HEK293 (cell line): ENCODE measurements around the gene MPHOSPH6.

Experiments used
- CTCF ChIA-PET: fragments of 350-600 bp; formaldehyde crosslinking; extraction: SDS; loops from one replicate; lab custom pipeline; 2021; ENCODE audit warnings: antibody characterized with exemption; lab: Yijun Ruan, JAX
- POLR2A ChIA-PET: fragments of 300-600 bp; formaldehyde crosslinking; extraction: SDS; loops from one replicate; lab custom pipeline; 2020; ENCODE audit warnings: antibody characterized with exemption, inconsistent platforms; lab: Yijun Ruan, JAX
- H3K27ac ChIP-seq: fragments of 200-500 bp; sonication (Bioruptor generic); 2 replicates; pipeline ENCODE4 v1.5.1; 2014; ENCODE audit warnings: low read depth, low read length, control low read depth, inconsistent platforms; ENCODE audit errors: extremely low read depth
- H3K36me3 ChIP-seq, 2 experiments: fragments of 200-500 bp in 1 of 2; sonication (Bioruptor generic) in 1 of 2; 1 replicate in 1 of 2; 2 replicates in 1 of 2; pipeline ENCODE4 v1.5.1; 2014 to 2017; ENCODE audit warnings: inconsistent platforms in 2 of 2, low read length in 2 of 2; ENCODE audit not compliant: control insufficient read depth in 2 of 2, insufficient read depth in 1 of 2
- H3K4me1 ChIP-seq: fragments of 200-500 bp; sonication (Bioruptor generic); 2 replicates; pipeline ENCODE4 v1.5.1; 2014; ENCODE audit warnings: mild to moderate bottlenecking, low read length, inconsistent platforms; ENCODE audit not compliant: control insufficient read depth, insufficient read depth
- H3K4me3 ChIP-seq: 2 replicates; pipeline ENCODE4 v1.5.1; 2011; ENCODE audit warnings: low read depth, mild to moderate bottlenecking, control low read depth, low read length, moderate library complexity
- H3K9me3 ChIP-seq: fragments of 200-500 bp; sonication (Bioruptor generic); 2 replicates; pipeline ENCODE4 v1.5.1; 2014; ENCODE audit warnings: low read depth, low read length, inconsistent platforms; ENCODE audit not compliant: control insufficient read depth, insufficient read depth
- ATF2 ChIP-seq: fragments of 450-650 bp; formaldehyde crosslinking; IDR thresholded peaks from 2 replicates; pipeline ENCODE4 v1.5.1; 2016; ENCODE audit warnings: missing biosample characterization, missing genetic modification characterization, low read depth
- INSM2 ChIP-seq: fragments of 450-650 bp; formaldehyde crosslinking; IDR thresholded peaks from 2 replicates; pipeline ENCODE4 v1.5.1; 2016; ENCODE audit warnings: missing biosample characterization, missing genetic modification characterization
- KLF1 ChIP-seq: fragments of 450-650 bp; formaldehyde crosslinking; IDR thresholded peaks from 2 replicates; pipeline ENCODE4 v1.5.1; 2016; ENCODE audit warnings: missing biosample characterization, missing genetic modification characterization
- MYNN ChIP-seq: fragments of 450-650 bp; formaldehyde crosslinking; IDR thresholded peaks from 2 replicates; pipeline ENCODE4 v1.5.1; 2016; ENCODE audit warnings: missing biosample characterization, missing genetic modification characterization, borderline replicate concordance
- PRDM2 ChIP-seq: fragments of 450-650 bp; formaldehyde crosslinking; IDR thresholded peaks from 2 replicates; pipeline ENCODE4 v1.5.1; 2016; ENCODE audit warnings: missing biosample characterization, missing genetic modification characterization, borderline replicate concordance
- SETDB1 ChIP-seq: IDR thresholded peaks from one replicate; pipeline ENCODE4 v1.6.1; 2017; ENCODE audit warnings: mild to moderate bottlenecking, low read length, moderate library complexity, mixed read lengths; ENCODE audit not compliant: insufficient read length
- SP2 ChIP-seq: fragments of 450-650 bp; formaldehyde crosslinking; IDR thresholded peaks from 2 replicates; pipeline ENCODE4 v1.5.1; 2016; ENCODE audit warnings: missing biosample characterization, missing genetic modification characterization
- ZBTB17 ChIP-seq: fragments of 450-650 bp; formaldehyde crosslinking; IDR thresholded peaks from 2 replicates; pipeline ENCODE4 v1.5.1; 2016; ENCODE audit warnings: missing biosample characterization, missing genetic modification characterization
- ZNF133 ChIP-seq: fragments of 450-650 bp; formaldehyde crosslinking; IDR thresholded peaks from 2 replicates; pipeline ENCODE4 v1.5.1; 2016; ENCODE audit warnings: missing biosample characterization, missing genetic modification characterization
- ZNF221 ChIP-seq: fragments of 450-650 bp; formaldehyde crosslinking; IDR thresholded peaks from 2 replicates; pipeline ENCODE4 v1.5.1; 2017; ENCODE audit warnings: missing biosample characterization, missing genetic modification characterization, borderline replicate concordance
- ZNF223 ChIP-seq: fragments of 450-650 bp; formaldehyde crosslinking; IDR thresholded peaks from 2 replicates; pipeline ENCODE4 v1.5.1; 2016; ENCODE audit warnings: missing biosample characterization, missing genetic modification characterization
- ZNF280C ChIP-seq: fragments of 450-650 bp; formaldehyde crosslinking; IDR thresholded peaks from 2 replicates; pipeline ENCODE4 v1.5.1; 2016; ENCODE audit warnings: missing biosample characterization, missing genetic modification characterization
- ZNF362 ChIP-seq: fragments of 450-650 bp; formaldehyde crosslinking; IDR thresholded peaks from 2 replicates; pipeline ENCODE4 v1.5.1; 2016; ENCODE audit warnings: missing biosample characterization, missing genetic modification characterization
- ZNF366 ChIP-seq: fragments of 450-650 bp; formaldehyde crosslinking; conservative IDR thresholded peaks from 2 replicates; pipeline ENCODE4 v1.5.1; 2016; ENCODE audit warnings: missing biosample characterization, missing genetic modification characterization
- ZNF433 ChIP-seq: fragments of 450-650 bp; formaldehyde crosslinking; IDR thresholded peaks from 2 replicates; pipeline ENCODE4 v1.5.1; 2016; ENCODE audit warnings: missing biosample characterization, missing genetic modification characterization, low read depth
- ZNF654 ChIP-seq: fragments of 450-650 bp; formaldehyde crosslinking; IDR thresholded peaks from 2 replicates; pipeline ENCODE4 v1.5.1; 2016; ENCODE audit warnings: low read depth, missing biosample characterization, missing genetic modification characterization
- ZNF677 ChIP-seq: fragments of 450-650 bp; IDR thresholded peaks from 2 replicates; pipeline ENCODE4 v1.5.0; 2018; ENCODE audit warnings: missing biosample characterization, mild to moderate bottlenecking, missing genetic modification characterization, moderate library complexity
- ZNF704 ChIP-seq: fragments of 450-650 bp; formaldehyde crosslinking; IDR thresholded peaks from 2 replicates; pipeline ENCODE4 v1.5.1; 2016; ENCODE audit warnings: missing biosample characterization, missing genetic modification characterization
- ZNF76 ChIP-seq: fragments of 450-650 bp; formaldehyde crosslinking; IDR thresholded peaks from 2 replicates; pipeline ENCODE4; 2016; ENCODE audit warnings: low read depth, missing biosample characterization, missing genetic modification characterization, borderline replicate concordance

The MPHOSPH6 gene

GRCh38 chr16:82203198-82203597 lies 33.2 kb upstream of the MPHOSPH6 start:
- ChIA-PET CTCF (no interaction called here), POLR2A (no interaction called here)
- Histone ChIP-seq H3K9me3 (no peaks in the 10 kb centered on the region), H3K4me1 (no peaks in the 10 kb centered on the region), H3K36me3 (no peaks in the 10 kb centered on the region), H3K27ac (no peak overlapping the region), H3K4me3 (no peak overlapping the region)
- TF ChIP-seq ZNF677 (tag by site-specific recombination), result no peak
- TF ChIP-seq ZNF133 (tag by site-specific recombination), result no peak
- no peak for TF ChIP-seq MYNN (tag by site-specific recombination)
- no peak for TF ChIP-seq ZNF362 (tag by site-specific recombination)
- no peak for TF ChIP-seq ATF2 (tag by site-specific recombination)
- no peak for TF ChIP-seq KLF1 (tag by site-specific recombination)
- TF ChIP-seq INSM2 (tag by site-specific recombination), result no peak
- no peak for TF ChIP-seq SETDB1
- TF ChIP-seq ZNF280C, result no peak
- no peak for TF ChIP-seq ZNF366 (tag by site-specific recombination)

GRCh38 chr16:82201926-82202325 lies 31.9 kb upstream of the MPHOSPH6 start:
- CTCF ChIA-PET, result no interaction called here
- Histone ChIP-seq H3K36me3 (no peaks in the 10 kb centered on the region), H3K4me3 (no peak overlapping the region), H3K27ac (no peak overlapping the region), H3K9me3 (no peaks in the 10 kb centered on the region), H3K4me1 (no peaks in the 10 kb centered on the region)
- POLR2A ChIA-PET, result no interaction called here
- TF ChIP-seq ZBTB17 (tag by site-specific recombination) (no peak), ZNF221 (no peak), SP2 (tag by site-specific recombination) (no peak), ZNF704 (tag by site-specific recombination) (no peak), ZNF223 (no peak), PRDM2 (tag by site-specific recombination) (no peak), ZNF654 (tag by site-specific recombination) (no peak), ZNF433 (tag by site-specific recombination) (no peak), ZNF362 (tag by site-specific recombination) (no peak), ZNF76 (tag by site-specific recombination) (no peak)
